HG03064 (cell line): ENCODE data around the gene GCLM.
"Not testable (repeated sequence)": the region's sequence is repeated elsewhere in the genome, so short reads cannot be mapped to it uniquely, and the experiment has no call there.

ENCODE experiments used
- ATAC-seq: cut with Tn5 transposase; IDR thresholded peaks from one replicate; pipeline ENCODE4 v1.9.1; 2021; ENCODE audit warnings: low read depth; ENCODE audit not compliant: unreplicated experiment

GCLM gene, protein sequence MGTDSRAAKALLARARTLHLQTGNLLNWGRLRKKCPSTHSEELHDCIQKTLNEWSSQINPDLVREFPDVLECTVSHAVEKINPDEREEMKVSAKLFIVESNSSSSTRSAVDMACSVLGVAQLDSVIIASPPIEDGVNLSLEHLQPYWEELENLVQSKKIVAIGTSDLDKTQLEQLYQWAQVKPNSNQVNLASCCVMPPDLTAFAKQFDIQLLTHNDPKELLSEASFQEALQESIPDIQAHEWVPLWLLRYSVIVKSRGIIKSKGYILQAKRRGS

GRCh38 chr1:93909146-93910050 lies at the start of gene GCLM:
GCLM (minus strand) TSS chr1:93909430; CDS start chr1:93909163, 267 bp downstream.
- peak; percentile 93 for ATAC-seq

- no peak for ATAC-seq
These were observed 49.5 kb upstream of the GCLM start for GRCh38 chr1:93958726-93959100.

DNA sequence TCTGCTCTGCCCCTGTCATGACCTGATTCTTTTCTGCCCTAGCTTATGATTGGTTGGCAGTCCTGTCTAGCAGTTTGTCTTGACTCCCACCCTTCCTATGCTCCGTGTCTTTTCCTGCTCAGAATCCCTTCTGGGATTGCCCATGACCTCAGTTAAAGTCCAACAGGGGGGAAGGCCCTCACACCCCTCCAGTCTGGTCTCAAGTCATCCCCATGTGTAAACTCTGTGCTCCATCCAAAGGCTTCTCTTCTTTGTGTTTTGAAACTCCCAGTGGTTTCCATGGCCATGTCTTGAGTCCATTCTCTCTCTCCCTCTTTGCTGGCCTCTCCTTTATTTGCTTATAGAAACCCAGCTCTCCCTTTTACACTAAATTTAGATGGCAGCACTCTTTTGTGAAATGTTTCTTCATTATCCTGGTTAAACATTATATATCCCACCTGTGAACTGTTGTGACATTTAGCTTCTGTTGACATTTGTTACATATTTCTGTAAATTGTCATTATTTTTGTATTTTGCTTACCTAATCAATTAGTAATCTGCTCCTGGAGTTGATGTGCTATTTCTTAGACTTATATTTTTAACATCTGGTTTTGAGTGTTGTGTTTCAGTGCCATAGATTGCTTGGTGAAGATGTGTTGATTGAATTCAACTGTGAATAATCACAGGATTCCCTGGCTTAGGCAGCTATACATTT lies 48.9 kb upstream of the GCLM start:
- ATAC-seq, result no peak

- no peak for ATAC-seq
These were observed 46.5 kb upstream of the GCLM start for GRCh38 chr1:93955765-93956164.

- ATAC-seq, result not testable (repeated sequence)
These were observed 37.9 kb upstream of the GCLM start for GRCh38 chr1:93947002-93947686.

DNA sequence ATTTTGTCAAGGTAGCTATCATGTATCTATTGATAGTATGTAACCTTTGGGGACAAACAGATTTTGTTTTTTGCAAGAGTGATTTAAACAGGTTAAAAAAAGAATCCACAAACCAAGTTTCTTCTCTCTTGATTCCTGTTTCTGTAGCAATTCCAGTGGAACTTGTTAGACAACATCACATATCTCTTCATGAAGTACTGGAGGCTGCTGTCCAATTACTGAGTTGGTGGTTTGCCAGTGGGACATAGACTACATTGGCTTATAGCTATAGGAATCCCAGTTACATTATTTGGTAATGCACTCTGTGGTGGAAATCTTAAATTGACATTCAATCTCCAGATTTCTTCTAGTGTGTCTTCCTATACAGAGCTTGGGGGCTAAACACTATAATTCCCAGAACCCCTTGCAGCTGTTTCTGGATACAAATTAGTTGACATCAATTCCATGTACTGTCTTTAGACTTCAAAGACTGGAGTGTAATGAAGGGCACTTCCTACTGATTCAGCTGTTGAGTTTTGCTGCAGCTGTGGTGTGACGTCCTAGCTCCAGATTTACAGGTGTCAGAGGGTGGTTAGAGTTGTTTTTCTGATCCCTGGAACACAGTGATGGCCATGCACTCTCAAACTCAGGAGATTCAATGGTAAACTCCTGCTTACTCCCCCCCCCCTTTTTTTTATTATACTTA lies 29.4 kb upstream of the GCLM start:
- no peak for ATAC-seq

GRCh38 chr1:93937997-93938396 lies 28.8 kb upstream of the GCLM start:
- no peak for ATAC-seq

DNA sequence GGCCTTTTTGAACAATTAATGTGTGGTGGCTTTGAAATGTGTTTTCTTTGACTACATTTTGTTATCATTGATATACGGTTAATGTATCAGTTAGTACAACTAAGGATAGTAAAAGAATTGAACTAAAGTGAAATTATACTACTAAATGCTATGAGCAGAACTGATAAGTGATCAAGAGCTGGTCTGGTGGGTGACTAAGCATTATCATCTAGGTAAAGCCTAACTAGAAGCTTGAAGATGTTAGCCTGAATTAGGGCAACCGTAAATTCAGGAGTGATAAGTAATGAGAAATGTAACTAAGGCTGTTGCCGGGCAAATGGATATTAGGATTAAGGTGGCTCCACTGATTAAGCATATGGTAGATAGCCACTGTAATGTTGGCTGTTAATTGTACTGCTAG lies 16.0 kb upstream of the GCLM start:
- ATAC-seq, result no peak

- no peak for ATAC-seq
These were observed 10.6 kb upstream of the GCLM start for GRCh38 chr1:93919780-93920179.

GRCh38 chr1:93917302-93917701 lies 8.1 kb upstream of the GCLM start:
- ATAC-seq, result no peak

- not testable (repeated sequence) for ATAC-seq
These were observed 1.6 kb upstream of the GCLM start for GRCh38 chr1:93910880-93911279.

DNA sequence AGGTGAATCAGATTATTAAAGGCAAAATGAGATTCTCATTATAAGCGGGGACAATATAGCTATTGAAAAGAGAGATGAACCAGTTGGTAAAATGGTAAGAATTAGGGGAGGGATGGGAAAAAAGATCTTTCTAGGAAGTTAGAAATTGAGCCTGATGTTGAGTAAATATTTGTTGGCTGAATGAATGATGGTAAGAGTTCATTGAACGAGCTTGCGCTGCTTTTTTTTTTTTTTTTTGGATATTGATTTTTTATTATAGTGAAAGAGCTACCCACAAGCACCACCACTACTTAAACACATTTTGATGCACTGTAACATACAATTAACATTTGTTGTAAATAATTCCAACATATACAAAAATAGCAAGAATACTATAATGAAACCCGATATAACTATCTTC lies 1.1 kb upstream of the GCLM start:
- no peak for ATAC-seq

- ATAC-seq, result peak; percentile 45
These were observed 660 bp downstream of the GCLM start for GRCh38 chr1:93908394-93909145.

- ATAC-seq, result no peak
These were observed 1.5 kb downstream of the GCLM start for GRCh38 chr1:93907718-93908117.

GRCh38 chr1:93906480-93906879 lies 2.8 kb downstream of the GCLM start:
- ATAC-seq, result no peak

- no peak for ATAC-seq
These were observed 3.5 kb downstream of the GCLM start for GRCh38 chr1:93905734-93906133.

- no peak for ATAC-seq
These were observed 4.2 kb downstream of the GCLM start for GRCh38 chr1:93905051-93905450.

DNA sequence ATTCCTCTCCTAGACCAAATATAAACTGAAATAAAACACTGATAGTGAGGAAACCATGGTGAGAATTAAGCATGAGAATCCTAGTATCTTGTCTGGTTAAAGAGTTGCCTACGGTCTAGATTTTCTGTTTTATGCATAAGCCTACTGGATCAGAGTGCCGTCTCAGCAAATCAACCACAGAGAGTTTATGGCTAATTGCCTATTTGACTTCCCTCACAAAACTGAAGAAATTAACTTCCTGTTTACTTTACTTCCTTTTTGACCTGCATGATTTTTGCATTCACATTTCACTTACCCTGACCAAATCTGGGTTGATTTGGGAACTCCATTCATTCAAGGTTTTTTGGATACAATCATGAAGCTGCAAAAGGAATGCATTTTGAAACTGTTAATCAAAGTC lies 5.0 kb downstream of the GCLM start:
- ATAC-seq, result no peak

DNA sequence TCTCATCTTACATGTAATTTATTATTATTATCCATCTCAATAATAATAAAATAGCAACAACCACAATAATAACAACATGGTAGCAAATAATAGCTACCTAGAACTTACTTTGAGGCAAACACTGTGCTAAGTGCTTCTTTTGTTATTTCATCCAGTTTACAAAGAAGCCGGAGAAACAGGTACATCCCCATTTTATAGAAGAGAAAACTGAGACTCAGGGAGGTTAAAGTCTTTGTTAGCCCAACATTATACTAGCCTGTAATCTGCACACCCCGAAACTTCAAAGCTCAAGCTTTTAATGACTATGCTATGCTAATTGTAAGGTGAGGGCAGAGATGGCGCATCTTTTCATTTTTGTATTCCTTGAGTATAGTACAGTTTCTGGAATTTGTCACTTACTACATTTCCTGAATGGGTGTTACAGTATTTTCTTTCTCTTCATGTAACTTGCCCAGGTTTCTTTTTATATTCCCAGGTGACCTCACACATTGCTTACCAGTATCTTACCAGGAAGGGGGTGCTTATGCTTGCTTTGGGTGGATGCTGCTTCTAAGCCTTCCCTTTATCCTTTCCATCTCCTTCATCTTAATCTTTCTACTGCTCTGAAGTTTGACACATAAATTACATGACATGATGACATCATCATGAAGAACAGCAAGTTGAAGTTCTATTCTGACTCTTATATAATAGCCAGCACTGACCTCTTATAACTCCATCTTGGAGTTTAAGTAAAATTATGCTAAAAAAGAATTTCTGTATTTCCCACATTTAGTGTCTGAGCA lies 8.3 kb downstream of the GCLM start:
- ATAC-seq, result no peak
